GM18508 (cell line): ENCODE measurements around the gene DDOST.

Experiments used
- ATAC-seq: cut with Tn5 transposase; IDR thresholded peaks from one replicate; pipeline ENCODE4 v1.9.1; 2021; ENCODE audit warnings: moderate number of reproducible peaks; ENCODE audit not compliant: insufficient read depth, unreplicated experiment

Gene DDOST

DNA sequence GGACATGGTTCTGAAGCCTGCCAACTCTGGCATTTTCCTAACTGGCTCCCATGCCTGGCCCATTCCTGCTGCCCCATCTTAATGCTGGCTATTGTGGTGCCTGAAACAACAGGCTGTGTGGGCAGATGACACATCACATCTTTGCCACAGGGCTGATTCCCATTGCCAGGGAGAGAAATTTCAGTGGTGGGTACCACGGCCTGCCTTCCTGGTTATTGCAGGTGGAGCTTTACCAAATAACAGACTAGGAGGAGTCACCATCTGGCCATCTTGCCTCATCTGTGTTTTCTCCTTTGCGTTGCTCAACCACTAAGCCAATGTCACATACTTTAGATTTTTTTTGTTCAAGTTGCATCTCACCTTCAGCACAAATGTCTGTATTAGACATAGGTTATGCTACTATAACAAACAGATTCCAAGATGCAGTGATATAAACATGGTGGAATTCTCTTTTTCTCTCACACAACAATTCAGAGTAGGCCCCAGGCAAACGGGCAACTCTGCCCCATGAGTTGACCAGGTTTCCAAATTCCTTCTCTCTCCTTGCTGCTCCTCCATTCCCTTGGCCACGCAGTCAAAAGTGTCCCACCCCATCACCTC lies 58.2 kb downstream of the DDOST start:
- ATAC-seq, result no peak
